Endothelial cell of hepatic sinusoid (primary cell): Measurements from ENCODE around the gene RNU6-1.

Experiments
- in situ Hi-C: cut with HindIII; loops from 2 replicates; pipeline ENCODE4 v1.10.0; 2017; ENCODE audit warnings: low sequenced_read_pairs

The RNU6-1 gene

DNA sequence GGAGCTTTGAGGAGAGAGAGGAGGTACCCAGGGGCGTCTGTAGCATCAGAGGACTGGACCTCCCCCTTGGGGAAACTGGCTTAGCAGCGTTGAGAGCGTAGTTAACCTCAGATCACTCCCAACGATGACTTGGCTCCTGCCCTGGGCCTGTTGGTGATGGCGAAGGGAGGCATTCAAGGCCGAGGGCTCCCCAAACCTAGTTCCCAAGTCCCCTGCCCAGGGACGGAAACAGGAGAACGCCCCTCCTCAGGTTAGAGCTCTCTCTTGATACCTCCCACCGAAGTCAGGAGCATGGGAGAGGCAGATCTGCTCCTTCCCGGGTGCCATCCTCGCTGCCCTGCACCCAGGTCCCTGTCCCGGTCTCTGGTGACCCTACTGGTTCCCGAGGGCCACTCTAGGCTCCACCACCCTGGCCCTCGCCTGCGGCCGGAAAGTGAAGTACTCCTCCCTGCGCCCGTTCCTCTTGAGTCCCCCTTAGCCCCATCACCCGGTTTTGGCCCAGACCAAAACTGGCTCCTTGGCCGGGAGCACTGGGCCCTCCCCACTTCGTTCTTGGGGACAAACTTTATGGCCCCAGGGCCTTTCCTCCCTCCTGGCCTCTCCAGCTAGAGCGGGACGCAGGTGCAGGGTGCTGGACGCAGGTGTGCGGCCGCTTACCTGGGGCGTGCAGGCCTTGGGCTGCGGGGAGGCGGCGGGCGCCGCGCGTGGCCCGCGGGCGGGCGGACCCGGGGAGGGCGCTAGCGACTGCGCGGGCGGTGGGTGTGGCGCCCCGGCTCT, 17.1 kb downstream of the RNU6-1 start:
- in situ Hi-C loops = no loop called here

- in situ Hi-C loops = no loop called here
Measured at GRCh38 chr15:67821784-67822440, 17.9 kb downstream of the RNU6-1 start.

DNA sequence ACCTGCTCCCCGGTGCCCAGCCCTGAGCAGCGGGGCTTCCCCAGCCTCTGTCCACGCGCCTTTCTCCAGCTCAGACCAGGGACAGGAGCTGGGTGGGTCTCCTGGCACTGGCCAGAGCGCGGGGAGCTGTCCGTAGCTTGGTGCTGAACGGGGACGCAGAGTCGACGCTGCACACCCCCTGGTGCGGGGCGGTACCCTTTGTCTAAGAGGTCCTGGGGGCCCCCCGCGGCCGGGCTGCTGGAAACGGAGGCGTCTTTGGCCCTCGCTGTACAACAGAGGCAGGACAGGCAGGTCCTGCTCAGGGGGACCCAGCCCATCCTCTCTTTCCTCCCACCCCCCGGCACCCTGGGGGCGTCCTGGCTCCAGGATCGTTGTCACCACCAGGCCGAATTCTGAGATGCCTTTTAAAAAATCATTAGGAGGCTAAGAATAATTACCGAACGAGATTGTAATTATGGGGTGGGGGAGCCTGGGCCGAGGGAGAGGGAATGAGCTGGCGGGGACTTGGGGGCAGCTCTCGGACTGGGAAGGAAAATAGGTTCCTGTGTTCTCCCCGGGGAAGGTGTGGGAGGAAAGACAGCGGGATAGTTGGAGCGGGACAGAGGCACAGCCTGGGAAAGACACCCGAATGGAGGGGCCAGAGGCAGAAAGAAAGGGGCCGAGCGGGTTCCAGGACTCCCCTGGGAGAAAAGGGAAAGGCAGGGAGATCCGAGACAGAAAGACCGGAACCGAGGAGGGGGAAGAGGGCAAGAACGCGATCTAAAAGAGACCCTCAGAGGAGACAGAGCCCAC, 18.7 kb downstream of the RNU6-1 start:
- in situ Hi-C loops = no loop called here

DNA sequence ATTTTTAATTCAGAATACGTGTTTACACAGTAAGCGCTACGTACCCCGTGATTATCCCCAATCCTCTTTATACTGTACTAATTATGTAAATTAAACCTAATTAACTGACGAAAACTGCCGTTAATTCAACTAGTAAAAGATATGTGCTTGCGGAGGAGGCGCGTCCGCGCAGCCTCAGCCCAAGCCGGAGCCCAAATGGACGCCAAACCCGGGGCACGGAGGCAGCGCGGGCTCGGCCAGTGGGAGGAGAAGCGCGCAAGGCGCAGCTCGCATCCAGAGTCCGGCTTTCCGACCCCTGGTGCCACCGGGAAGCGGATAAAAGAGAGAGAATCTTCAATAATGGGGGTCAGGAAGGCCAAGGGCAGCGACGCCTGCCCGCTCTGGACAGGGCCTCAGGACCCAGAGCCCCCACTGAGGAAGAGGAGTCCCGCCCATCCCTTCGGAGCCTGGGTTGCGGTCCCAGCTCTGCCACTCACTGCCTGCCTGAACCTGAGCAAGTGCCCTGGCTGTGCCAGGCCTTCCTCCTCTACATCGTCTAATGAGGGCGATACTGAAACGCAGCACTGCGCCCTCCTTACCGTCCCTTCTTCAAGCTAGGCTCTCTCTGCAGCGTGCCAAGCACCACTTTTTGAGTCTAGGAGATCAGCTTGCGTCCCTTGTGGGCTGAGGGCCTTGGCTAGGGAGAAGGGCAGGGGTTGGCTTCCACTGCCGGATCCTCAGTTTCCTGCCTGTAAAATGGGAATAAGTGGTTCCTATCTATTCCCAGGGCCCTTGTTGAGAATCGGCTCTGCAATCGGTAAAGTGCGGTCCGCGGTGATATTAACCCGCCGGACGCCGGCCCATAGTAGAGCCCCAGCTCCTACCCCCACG, 19.5 kb downstream of the RNU6-1 start:
- in situ Hi-C loops = no loop called here

- in situ Hi-C loops = no loop called here
Measured at GRCh38 chr15:67819636-67820035, 20.2 kb downstream of the RNU6-1 start.

DNA sequence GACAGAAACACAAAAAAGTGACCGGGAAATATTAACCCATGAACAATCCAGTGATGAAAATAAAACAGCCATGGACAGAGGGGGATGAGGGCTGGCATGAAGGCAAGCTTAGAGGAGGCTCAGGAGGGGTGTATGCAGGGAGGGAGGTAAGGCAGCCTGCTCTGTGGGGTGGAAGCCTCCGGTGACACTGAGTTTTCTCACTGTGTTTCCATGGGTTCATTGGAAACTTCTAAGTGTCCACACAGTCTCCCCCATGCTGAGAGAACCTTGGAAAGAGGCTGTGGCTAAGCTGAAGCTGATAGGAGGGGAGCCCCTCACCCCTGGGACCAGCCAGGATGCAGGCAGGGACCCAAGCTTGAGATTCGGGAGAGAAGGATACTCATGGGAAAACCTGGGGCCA, 21.4 kb downstream of the RNU6-1 start:
- in situ Hi-C loops = no loop called here

DNA sequence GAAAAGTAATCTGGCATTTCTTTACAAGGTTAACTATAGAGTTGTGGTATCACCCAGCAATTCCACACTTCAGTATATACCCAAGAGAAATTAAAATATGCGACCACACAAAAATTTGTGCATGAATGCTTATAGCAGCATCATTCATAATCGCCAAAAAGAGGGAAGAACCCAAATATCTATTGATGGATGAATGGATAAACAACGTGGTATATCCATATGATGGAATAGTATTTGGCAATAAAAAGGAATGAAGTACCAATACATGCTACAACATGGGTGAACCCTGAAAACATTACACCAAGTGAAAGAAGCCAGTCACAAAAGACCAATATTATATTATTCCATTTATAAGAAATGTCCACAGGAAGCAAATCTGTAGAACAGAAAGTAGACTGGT, 23.2 kb downstream of the RNU6-1 start:
- in situ Hi-C loops = no loop called here

GRCh38 chr15:67815036-67815592, 24.7 kb downstream of the RNU6-1 start:
- in situ Hi-C loops = no loop called here

GRCh38 chr15:67813104-67813634, 26.7 kb downstream of the RNU6-1 start:
- in situ Hi-C loops = no loop called here

- in situ Hi-C loops = no loop called here
Measured at GRCh38 chr15:67812241-67812644, 27.6 kb downstream of the RNU6-1 start.

GRCh38 chr15:67809866-67810265, 30.0 kb downstream of the RNU6-1 start:
- in situ Hi-C loops = no loop called here

DNA sequence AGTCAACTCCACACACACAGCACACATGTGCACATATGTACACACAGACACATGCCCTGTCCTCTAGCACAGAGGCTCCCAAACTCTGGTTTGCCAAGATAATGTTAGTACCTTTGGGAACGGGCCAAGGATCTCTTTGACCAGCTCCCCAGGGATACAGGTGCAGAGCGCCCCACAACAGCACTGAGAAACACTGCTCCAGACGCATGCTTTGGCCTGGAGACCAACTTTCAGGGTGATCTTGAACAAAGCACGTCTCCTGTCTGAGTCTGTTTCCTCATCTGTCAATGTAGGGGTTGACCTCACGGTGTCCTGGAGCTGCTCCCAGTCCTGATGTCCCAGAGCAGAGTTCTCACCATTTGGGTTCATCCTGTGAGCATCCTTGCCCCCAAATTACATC, 30.4 kb downstream of the RNU6-1 start:
- in situ Hi-C loops = no loop called here

- in situ Hi-C loops = no loop called here
Measured at GRCh38 chr15:67808821-67809220, 31.0 kb downstream of the RNU6-1 start.

GRCh38 chr15:67807836-67808235, 32.0 kb downstream of the RNU6-1 start:
- in situ Hi-C loops = no loop called here

DNA sequence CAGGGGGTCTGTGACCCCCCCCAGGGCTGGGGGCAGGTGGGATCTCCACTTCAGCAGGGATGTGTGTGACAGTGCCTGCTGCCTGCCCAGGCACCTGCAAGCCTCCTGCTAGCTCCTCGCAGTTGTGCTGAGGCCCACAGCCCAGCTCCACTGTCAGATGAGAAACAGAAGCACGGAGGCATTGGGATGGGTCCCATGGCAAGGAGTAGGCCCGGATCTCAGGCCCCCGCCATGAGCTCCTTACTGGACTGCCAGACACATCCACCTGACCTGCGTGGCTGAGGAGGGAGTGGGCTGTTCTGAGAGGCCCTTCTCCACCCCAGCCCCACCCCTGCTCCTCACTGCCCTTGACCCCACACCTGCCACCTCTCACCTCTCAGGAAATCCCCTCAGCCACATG, 32.7 kb downstream of the RNU6-1 start:
- in situ Hi-C loops = no loop called here

- in situ Hi-C loops = no loop called here
Measured at GRCh38 chr15:67806536-67806935, 33.3 kb downstream of the RNU6-1 start.

GRCh38 chr15:67805666-67806516, 34.0 kb downstream of the RNU6-1 start:
- in situ Hi-C loops = no loop called here

DNA sequence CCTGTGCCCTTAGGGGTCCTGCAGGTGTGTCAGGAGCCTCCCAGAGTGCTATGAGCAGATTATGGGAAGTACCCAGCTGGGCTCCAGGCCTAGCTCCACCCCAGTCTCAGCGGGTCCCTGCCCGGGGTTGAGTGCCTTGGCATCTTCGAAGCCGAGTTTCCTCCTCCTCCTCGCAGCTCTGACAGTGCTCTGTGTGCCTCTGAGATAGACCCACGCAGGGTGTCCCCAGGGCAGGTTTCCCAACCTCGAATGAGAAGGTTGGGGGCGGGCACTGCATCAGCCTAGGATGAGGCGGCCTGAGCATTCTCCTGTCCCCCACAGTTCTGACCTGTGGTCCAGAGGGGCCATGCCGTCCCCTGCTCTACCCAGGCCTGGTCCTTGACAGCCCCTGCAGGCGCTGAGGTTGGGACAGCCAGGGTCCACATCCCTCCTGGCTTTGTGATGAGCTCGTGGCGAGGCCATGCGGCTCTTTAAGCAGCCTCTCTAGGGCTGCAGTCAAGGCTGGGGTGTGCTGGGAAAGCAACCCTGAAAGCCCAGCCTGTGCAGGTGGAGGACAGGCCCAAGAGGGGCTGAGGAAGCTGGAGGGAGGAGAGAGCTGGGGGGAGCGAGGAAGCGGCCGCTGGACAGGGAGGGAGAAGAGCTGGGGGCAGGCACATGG, 34.7 kb downstream of the RNU6-1 start:
- in situ Hi-C loops = no loop called here
